Endothelial cell (in vitro differentiated cells): ENCODE measurements around the gene NFATC3. TPM values are rescaled to one million over a fixed set of nuclear protein-coding genes. Genes with fewer than 3 reads are reported as not detected.

Source experiments
- DNase-seq: peaks from one replicate; pipeline ENCODE4 v3.0.0; 2021; ENCODE audit warnings: low spot score
- H3K27ac Mint-ChIP-seq: one replicate; pipeline ENCODE4 v1.8.0; 2021; ENCODE audit warnings: mixed read lengths, inconsistent platforms; ENCODE audit not compliant: unreplicated experiment
- H3K27me3 Mint-ChIP-seq: one replicate; pipeline ENCODE4 v1.8.0; 2021; ENCODE audit warnings: mild to moderate bottlenecking, moderate library complexity, mixed read lengths, inconsistent platforms; ENCODE audit not compliant: unreplicated experiment
- H3K36me3 Mint-ChIP-seq: one replicate; pipeline ENCODE4 v1.8.0; 2021; ENCODE audit warnings: mild to moderate bottlenecking, low read depth, mixed read lengths, inconsistent platforms; ENCODE audit not compliant: unreplicated experiment
- H3K4me1 Mint-ChIP-seq: one replicate; pipeline ENCODE4 v1.8.0; 2021; ENCODE audit warnings: mild to moderate bottlenecking, mixed read lengths, inconsistent platforms; ENCODE audit not compliant: unreplicated experiment
- H3K4me3 Mint-ChIP-seq: one replicate; pipeline ENCODE4 v1.8.0; 2021; ENCODE audit warnings: mild to moderate bottlenecking, mixed read lengths, inconsistent platforms; ENCODE audit not compliant: unreplicated experiment
- H3K9me3 Mint-ChIP-seq: one replicate; pipeline ENCODE4 v1.8.0; 2021; ENCODE audit warnings: mixed read lengths, inconsistent platforms; ENCODE audit not compliant: unreplicated experiment
- total RNA-seq: library from RNA; stranded (reverse); fragmentation: NEBNext Ultra II Directional; extraction: Animal tissue kit (Norgen Biotek cat#: 25700); gene quantifications from one replicate; pipeline ENCODE4 v1.2.1, GENCODE V29; 2021; ENCODE audit not compliant: unreplicated experiment
- TF ChIP-seq, protein P1 (sequence below): fragments of 200-600 bp; sonication (generic); IDR thresholded peaks from one replicate; pipeline ENCODE4 v1.5.0; 2021; ENCODE audit warnings: antibody characterized with exemption; ENCODE audit not compliant: unreplicated experiment

The NFATC3 gene
- total RNA-seq, 1 donor from 2014 or later, result 38.4 TPM

- Mint-ChIP-seq H3K9me3 (no peaks in the 10 kb centered on the region), H3K36me3 (peaks cover 14% of the 10 kb centered on the region), H3K27ac (no peak overlapping the region)
These were observed 164.2 kb downstream of the NFATC3 start for GRCh38 chr16:68249371-68249770.

GRCh38 chr16:68250951-68251350 lies 165.8 kb downstream of the NFATC3 start:
- Mint-ChIP-seq H3K4me1 (peaks cover 11% of the 10 kb centered on the region), H3K4me3 (peak overlapping the region; percentile 66)

More at GRCh38 chr16:68249371-68249770, 164.2 kb downstream of the NFATC3 start:
- DNase-seq, result no peak
- peaks cover 11% of the 10 kb centered on the region for H3K4me1 Mint-ChIP-seq
- H3K27me3 Mint-ChIP-seq, result peaks cover 14% of the 10 kb centered on the region
- TF ChIP-seq, protein P1, sequence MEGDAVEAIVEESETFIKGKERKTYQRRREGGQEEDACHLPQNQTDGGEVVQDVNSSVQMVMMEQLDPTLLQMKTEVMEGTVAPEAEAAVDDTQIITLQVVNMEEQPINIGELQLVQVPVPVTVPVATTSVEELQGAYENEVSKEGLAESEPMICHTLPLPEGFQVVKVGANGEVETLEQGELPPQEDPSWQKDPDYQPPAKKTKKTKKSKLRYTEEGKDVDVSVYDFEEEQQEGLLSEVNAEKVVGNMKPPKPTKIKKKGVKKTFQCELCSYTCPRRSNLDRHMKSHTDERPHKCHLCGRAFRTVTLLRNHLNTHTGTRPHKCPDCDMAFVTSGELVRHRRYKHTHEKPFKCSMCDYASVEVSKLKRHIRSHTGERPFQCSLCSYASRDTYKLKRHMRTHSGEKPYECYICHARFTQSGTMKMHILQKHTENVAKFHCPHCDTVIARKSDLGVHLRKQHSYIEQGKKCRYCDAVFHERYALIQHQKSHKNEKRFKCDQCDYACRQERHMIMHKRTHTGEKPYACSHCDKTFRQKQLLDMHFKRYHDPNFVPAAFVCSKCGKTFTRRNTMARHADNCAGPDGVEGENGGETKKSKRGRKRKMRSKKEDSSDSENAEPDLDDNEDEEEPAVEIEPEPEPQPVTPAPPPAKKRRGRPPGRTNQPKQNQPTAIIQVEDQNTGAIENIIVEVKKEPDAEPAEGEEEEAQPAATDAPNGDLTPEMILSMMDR, result no peak
- H3K4me3 Mint-ChIP-seq, result no peak overlapping the region

DNA sequence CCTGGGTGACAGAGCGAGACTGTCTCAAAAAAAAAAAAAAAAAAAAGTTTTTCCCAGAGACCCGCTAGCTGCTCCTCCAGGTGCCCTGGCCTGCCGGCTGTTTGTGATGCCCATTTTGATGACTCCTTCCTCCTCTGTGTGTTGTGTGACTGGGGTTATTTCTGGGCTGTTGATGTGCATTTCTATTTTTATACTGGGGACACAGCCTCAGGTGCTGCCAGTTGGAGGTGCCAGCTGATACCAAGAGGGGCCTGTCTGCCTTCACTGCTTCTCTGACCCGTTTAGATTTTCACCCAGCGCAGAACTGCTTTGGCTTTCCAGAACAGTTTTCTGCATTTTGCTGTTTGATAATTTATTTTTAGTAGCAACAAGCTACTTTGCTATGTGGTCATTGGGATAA lies 166.7 kb downstream of the NFATC3 start:
- Mint-ChIP-seq H3K36me3 (peaks cover 4% of the 10 kb centered on the region), H3K27me3 (peaks cover 4% of the 10 kb centered on the region), H3K9me3 (no peaks in the 10 kb centered on the region), H3K4me1 (peaks cover 4% of the 10 kb centered on the region), H3K27ac (no peak overlapping the region), H3K4me3 (no peak overlapping the region)
- DNase-seq, result no peak
- TF ChIP-seq, protein P1, result no peak

More at GRCh38 chr16:68250951-68251350, 165.8 kb downstream of the NFATC3 start:
- peaks cover 6% of the 10 kb centered on the region for H3K27me3 Mint-ChIP-seq
- peaks cover 10% of the 10 kb centered on the region for H3K36me3 Mint-ChIP-seq
- H3K9me3 Mint-ChIP-seq, result no peaks in the 10 kb centered on the region
- H3K27ac Mint-ChIP-seq, result no peak overlapping the region
- DNase-seq, result no peak
- TF ChIP-seq, protein P1, result no peak

GRCh38 chr16:68252383-68252782 lies 167.2 kb downstream of the NFATC3 start:
- peaks cover 4% of the 10 kb centered on the region for H3K27me3 Mint-ChIP-seq
- no peaks in the 10 kb centered on the region for H3K4me1 Mint-ChIP-seq
- H3K9me3 Mint-ChIP-seq, result no peaks in the 10 kb centered on the region
- peaks cover 4% of the 10 kb centered on the region for H3K36me3 Mint-ChIP-seq
- TF ChIP-seq, protein P1, result no peak
- DNase-seq, result no peak
- H3K27ac Mint-ChIP-seq, result no peak overlapping the region
- no peak overlapping the region for H3K4me3 Mint-ChIP-seq

GRCh38 chr16:68253721-68254120 lies 168.6 kb downstream of the NFATC3 start:
- DNase-seq, result no peak
- H3K4me1 Mint-ChIP-seq, result peaks cover 4% of the 10 kb centered on the region
- no peak overlapping the region for H3K4me3 Mint-ChIP-seq
- TF ChIP-seq, protein P1, result no peak
- H3K36me3 Mint-ChIP-seq, result peaks cover 12% of the 10 kb centered on the region
- H3K27me3 Mint-ChIP-seq, result peaks cover 5% of the 10 kb centered on the region
- no peaks in the 10 kb centered on the region for H3K9me3 Mint-ChIP-seq
- H3K27ac Mint-ChIP-seq, result no peak overlapping the region
